Neural cell (in vitro differentiated cells): ENCODE data around the gene SPRYD4. TPM values are rescaled to one million over a fixed set of nuclear protein-coding genes. Genes with fewer than 3 reads are reported as not detected.

Experiments used
- H2AFZ ChIP-seq: fragments of 200-600, 300-800 bp; sonication (generic), shearing (Covaris generic); 2 replicates; pipeline ENCODE4 v1.6.0; 2014; ENCODE audit warnings: low read depth, mild to moderate bottlenecking, antibody characterized with exemption, low read length, moderate library complexity
- H3F3A ChIP-seq: fragments of 200-600 bp; shearing (Covaris generic); 2 replicates; pipeline ENCODE4 v1.6.1; 2016; ENCODE audit warnings: mild to moderate bottlenecking, moderate library complexity, mixed read lengths, antibody characterized with exemption, low read length; ENCODE audit not compliant: insufficient read depth, poor library complexity, severe bottlenecking
- H3K27ac ChIP-seq: fragments of 200-600, 300-800 bp; sonication (generic), shearing (Covaris generic); 2 replicates; pipeline ENCODE4 v1.5.1; 2014; ENCODE audit warnings: mild to moderate bottlenecking, low read length, moderate library complexity
- H3K27me3 ChIP-seq: fragments of 300-800, 200-600 bp; sonication (generic), shearing (Covaris generic); 2 replicates; pipeline ENCODE4 v1.6.0; 2014; ENCODE audit warnings: mild to moderate bottlenecking, low read depth, low read length, moderate library complexity; ENCODE audit not compliant: insufficient read depth
- H3K36me3 ChIP-seq: fragments of 300-800, 200-600 bp; sonication (generic), shearing (Covaris generic); 2 replicates; pipeline ENCODE4 v1.5.1; 2014; ENCODE audit warnings: mild to moderate bottlenecking, antibody characterized with exemption, low read length, moderate library complexity; ENCODE audit not compliant: insufficient read depth
- H3K4me2 ChIP-seq: fragments of 300-800, 200-600 bp; sonication (generic), shearing (Covaris generic); 2 replicates; pipeline ENCODE4 v1.6.0; 2014; ENCODE audit warnings: mild to moderate bottlenecking, low read length
- H3K4me3 ChIP-seq: fragments of 300-800, 200-600 bp; sonication (generic), shearing (Covaris generic); 2 replicates; pipeline ENCODE4 v1.5.1; 2014; ENCODE audit warnings: mild to moderate bottlenecking, low read length, moderate library complexity
- H3K79me2 ChIP-seq: fragments of 200-600 bp; shearing (Covaris generic); replicated peaks from 2 replicates; pipeline ENCODE4 v1.6.0; 2014; ENCODE audit warnings: mild to moderate bottlenecking, low read length, moderate library complexity; ENCODE audit not compliant: insufficient read depth
- H3K9ac ChIP-seq: fragments of 300-800, 200-600 bp; sonication (generic), shearing (Covaris generic); 2 replicates; pipeline ENCODE4 v1.6.1; 2016; ENCODE audit warnings: mild to moderate bottlenecking, low read length, mixed read lengths
- H3K9me2 ChIP-seq: fragments of 200-600 bp; shearing (Covaris generic); 2 replicates; pipeline ENCODE4 v1.6.1; 2016; ENCODE audit warnings: mild to moderate bottlenecking, low read length, mixed read lengths; ENCODE audit not compliant: insufficient read depth
- H3K9me3 ChIP-seq: fragments of 200-600, 300-800 bp; sonication (generic), shearing (Covaris generic); 2 replicates; pipeline ENCODE4 v1.6.1; 2016; ENCODE audit warnings: mild to moderate bottlenecking, mixed run types, low read length, moderate library complexity, mixed read lengths
- H4K20me1 ChIP-seq: fragments of 200-600 bp; shearing (Covaris generic); 2 replicates; pipeline ENCODE4 v1.6.1; 2016; ENCODE audit warnings: mild to moderate bottlenecking, mixed run types; ENCODE audit not compliant: insufficient read depth
- EP300 ChIP-seq: fragments of 450-650 bp; conservative IDR thresholded peaks from 2 replicates; pipeline ENCODE4 v1.6.1; 2014; ENCODE audit warnings: antibody characterized with exemption, mild to moderate bottlenecking, moderate library complexity; ENCODE audit not compliant: poor library complexity, severe bottlenecking
- EZH2 ChIP-seq: fragments of 200-600, 300-800 bp; shearing (Covaris generic), sonication (generic); IDR thresholded peaks from 2 replicates; pipeline ENCODE4 v1.6.1; 2014; ENCODE audit warnings: antibody characterized with exemption, low read length, borderline replicate concordance, mild to moderate bottlenecking; ENCODE audit not compliant: insufficient read depth, poor library complexity, severe bottlenecking
- MXI1 ChIP-seq: fragments of 450-650 bp; conservative IDR thresholded peaks from 2 replicates; pipeline ENCODE4 v1.6.1; 2014; ENCODE audit warnings: antibody characterized with exemption, mild to moderate bottlenecking; ENCODE audit not compliant: poor library complexity, severe bottlenecking
- POLR2AphosphoS5 ChIP-seq: IDR thresholded peaks from 2 replicates; pipeline ENCODE4 v1.6.1; 2012
- RAD21 ChIP-seq: fragments of 450-650 bp; conservative IDR thresholded peaks from 2 replicates; pipeline ENCODE4 v1.6.1; 2014; ENCODE audit warnings: antibody characterized with exemption, mild to moderate bottlenecking, moderate library complexity
- SMC3 ChIP-seq: fragments of 450-650 bp; conservative IDR thresholded peaks from 2 replicates; pipeline ENCODE4 v1.6.1; 2014; ENCODE audit warnings: antibody characterized with exemption, mild to moderate bottlenecking, moderate library complexity; ENCODE audit not compliant: poor library complexity
- TAF1 ChIP-seq: IDR thresholded peaks from 2 replicates; pipeline ENCODE4 v1.6.1; 2012; ENCODE audit warnings: low read depth
- polyA plus RNA-seq: library from polyadenylated mRNA; depleted of rRNA; stranded (reverse); fragments of >200 nt; gene quantifications from 2 replicates; pipeline ENCODE4 v1.2.3, GENCODE V29; 2014
- TF ChIP-seq, protein P1 (sequence below): IDR thresholded peaks from 2 replicates; pipeline ENCODE4 v1.6.1; 2012; ENCODE audit warnings: borderline replicate concordance
- TF ChIP-seq, protein P2 (sequence below): fragments of 450-650 bp; IDR thresholded peaks from 2 replicates; pipeline ENCODE4 v1.5.1; 2014; ENCODE audit warnings: antibody characterized with exemption, mild to moderate bottlenecking, moderate library complexity; ENCODE audit not compliant: poor library complexity, severe bottlenecking

SPRYD4 gene
- polyA plus RNA-seq, 1 donor from 2014 or later: 1.8 TPM

DNA sequence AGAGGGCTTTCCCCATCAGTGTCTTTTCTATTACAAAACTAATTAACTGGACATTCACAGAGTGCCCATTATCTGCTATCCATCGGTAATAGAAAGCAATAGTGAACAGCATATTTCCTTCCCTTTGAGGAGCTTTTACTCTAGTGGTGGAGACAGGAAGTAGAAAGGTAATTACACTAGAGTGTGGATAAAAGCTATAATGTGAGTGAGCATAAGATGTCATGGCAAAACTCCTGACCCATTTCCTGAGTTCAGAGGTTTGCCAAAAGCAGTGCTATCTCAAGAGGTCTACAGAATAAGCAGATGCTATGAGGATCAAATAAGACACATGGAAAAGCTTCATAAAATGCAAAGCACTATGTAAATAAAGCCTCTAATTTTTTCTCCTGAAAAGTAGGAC, 43.2 kb upstream of the SPRYD4 start:
- no peaks in the 10 kb centered on the region for H3K27me3 ChIP-seq
- H3K9me2 ChIP-seq: no peaks in the 10 kb centered on the region
- H3K4me3 ChIP-seq: no peak overlapping the region
- no peaks in the 10 kb centered on the region for H3F3A ChIP-seq
- no peak overlapping the region for H2AFZ ChIP-seq
- H4K20me1 ChIP-seq: no peaks in the 10 kb centered on the region
- no peaks in the 10 kb centered on the region for H3K9me3 ChIP-seq
- no peak overlapping the region for H3K4me2 ChIP-seq
- TF ChIP-seq EZH2 (no peak), MXI1 (no peak), TAF1 (no peak), RAD21 (no peak), EP300 (no peak), SMC3 (no peak), POLR2AphosphoS5 (no peak)
- TF ChIP-seq, protein P1, sequence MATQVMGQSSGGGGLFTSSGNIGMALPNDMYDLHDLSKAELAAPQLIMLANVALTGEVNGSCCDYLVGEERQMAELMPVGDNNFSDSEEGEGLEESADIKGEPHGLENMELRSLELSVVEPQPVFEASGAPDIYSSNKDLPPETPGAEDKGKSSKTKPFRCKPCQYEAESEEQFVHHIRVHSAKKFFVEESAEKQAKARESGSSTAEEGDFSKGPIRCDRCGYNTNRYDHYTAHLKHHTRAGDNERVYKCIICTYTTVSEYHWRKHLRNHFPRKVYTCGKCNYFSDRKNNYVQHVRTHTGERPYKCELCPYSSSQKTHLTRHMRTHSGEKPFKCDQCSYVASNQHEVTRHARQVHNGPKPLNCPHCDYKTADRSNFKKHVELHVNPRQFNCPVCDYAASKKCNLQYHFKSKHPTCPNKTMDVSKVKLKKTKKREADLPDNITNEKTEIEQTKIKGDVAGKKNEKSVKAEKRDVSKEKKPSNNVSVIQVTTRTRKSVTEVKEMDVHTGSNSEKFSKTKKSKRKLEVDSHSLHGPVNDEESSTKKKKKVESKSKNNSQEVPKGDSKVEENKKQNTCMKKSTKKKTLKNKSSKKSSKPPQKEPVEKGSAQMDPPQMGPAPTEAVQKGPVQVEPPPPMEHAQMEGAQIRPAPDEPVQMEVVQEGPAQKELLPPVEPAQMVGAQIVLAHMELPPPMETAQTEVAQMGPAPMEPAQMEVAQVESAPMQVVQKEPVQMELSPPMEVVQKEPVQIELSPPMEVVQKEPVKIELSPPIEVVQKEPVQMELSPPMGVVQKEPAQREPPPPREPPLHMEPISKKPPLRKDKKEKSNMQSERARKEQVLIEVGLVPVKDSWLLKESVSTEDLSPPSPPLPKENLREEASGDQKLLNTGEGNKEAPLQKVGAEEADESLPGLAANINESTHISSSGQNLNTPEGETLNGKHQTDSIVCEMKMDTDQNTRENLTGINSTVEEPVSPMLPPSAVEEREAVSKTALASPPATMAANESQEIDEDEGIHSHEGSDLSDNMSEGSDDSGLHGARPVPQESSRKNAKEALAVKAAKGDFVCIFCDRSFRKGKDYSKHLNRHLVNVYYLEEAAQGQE: no peak
- TF ChIP-seq, protein P2, sequence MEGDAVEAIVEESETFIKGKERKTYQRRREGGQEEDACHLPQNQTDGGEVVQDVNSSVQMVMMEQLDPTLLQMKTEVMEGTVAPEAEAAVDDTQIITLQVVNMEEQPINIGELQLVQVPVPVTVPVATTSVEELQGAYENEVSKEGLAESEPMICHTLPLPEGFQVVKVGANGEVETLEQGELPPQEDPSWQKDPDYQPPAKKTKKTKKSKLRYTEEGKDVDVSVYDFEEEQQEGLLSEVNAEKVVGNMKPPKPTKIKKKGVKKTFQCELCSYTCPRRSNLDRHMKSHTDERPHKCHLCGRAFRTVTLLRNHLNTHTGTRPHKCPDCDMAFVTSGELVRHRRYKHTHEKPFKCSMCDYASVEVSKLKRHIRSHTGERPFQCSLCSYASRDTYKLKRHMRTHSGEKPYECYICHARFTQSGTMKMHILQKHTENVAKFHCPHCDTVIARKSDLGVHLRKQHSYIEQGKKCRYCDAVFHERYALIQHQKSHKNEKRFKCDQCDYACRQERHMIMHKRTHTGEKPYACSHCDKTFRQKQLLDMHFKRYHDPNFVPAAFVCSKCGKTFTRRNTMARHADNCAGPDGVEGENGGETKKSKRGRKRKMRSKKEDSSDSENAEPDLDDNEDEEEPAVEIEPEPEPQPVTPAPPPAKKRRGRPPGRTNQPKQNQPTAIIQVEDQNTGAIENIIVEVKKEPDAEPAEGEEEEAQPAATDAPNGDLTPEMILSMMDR: no peak
- no peaks in the 10 kb centered on the region for H3K79me2 ChIP-seq
- H3K36me3 ChIP-seq: no peaks in the 10 kb centered on the region
- no peak overlapping the region for H3K9ac ChIP-seq
- no peak overlapping the region for H3K27ac ChIP-seq

DNA sequence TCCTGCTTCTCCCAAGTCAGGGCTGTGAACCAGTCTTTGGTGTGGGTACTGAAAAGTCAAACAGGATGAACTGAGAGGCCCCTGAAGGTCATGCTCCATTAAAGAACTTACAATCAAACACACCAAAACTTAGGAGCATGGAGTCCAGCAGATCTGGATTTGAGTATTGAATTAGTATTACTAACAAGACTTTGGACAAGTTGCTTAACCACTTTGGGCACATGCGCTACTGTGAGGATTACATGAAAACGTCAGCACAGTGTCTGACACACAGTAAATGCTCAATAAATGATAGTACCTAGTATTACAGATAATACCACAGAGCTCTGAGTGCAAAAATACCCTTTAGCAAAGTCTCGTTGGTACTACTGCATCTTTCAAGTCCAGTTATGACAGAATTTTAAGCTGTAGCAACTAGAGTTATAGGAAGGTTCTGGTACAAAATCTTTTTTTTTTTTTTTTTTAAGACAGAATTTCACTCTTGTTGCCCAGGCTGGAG, 42.4 kb upstream of the SPRYD4 start:
- Histone ChIP-seq H2AFZ (no peak overlapping the region), H3F3A (no peaks in the 10 kb centered on the region), H3K4me3 (no peak overlapping the region), H3K36me3 (no peaks in the 10 kb centered on the region), H3K27me3 (no peaks in the 10 kb centered on the region), H3K9ac (no peak overlapping the region), H3K4me2 (no peak overlapping the region), H3K9me3 (no peaks in the 10 kb centered on the region), H3K27ac (no peak overlapping the region), H3K9me2 (no peaks in the 10 kb centered on the region), H3K79me2 (no peaks in the 10 kb centered on the region), H4K20me1 (no peaks in the 10 kb centered on the region)
- TF ChIP-seq, protein P1: no peak
- no peak for TF ChIP-seq TAF1
